Peyer's patch (tissue), 4 donors: ENCODE data around the gene PWWP2B.

Experiments
- CTCF ChIP-seq, 6 experiments: fragments of 450-650 bp in 4 of 6; fragments of 200-600 bp in 2 of 6; sonication (generic) in 1 of 6; IDR thresholded peaks; one replicate each; pipeline ENCODE4 v1.5.1; 2017 to 2019; ENCODE audit warnings: antibody characterized with exemption in 6 of 6, mild to moderate bottlenecking in 3 of 6, moderate library complexity in 1 of 6
- POLR2A ChIP-seq, 2 donors: fragments of 450-650 bp; IDR thresholded peaks; one replicate each; pipeline ENCODE4 v1.5.1; 2017; ENCODE audit warnings: antibody characterized with exemption in 2 of 2, mild to moderate bottlenecking in 2 of 2, moderate library complexity in 2 of 2

GRCh38 chr10:132382231-132382922 lies 14.6 kb upstream of the PWWP2B start:
- TF ChIP-seq CTCF (IDR thresholded peaks at IDR 0.05) (no peak), POLR2A (IDR thresholded peaks at IDR 0.05) (no peak)
